K562 (cell line): ENCODE measurements around the gene DGCR8. TPM values are rescaled to one million over a fixed set of nuclear protein-coding genes. Genes with fewer than 3 reads are reported as not detected.

Source experiments
- C11orf30 ChIP-seq: fragments of 450-650 bp; IDR thresholded peaks from 2 replicates; pipeline ENCODE4 v1.6.1; 2016; ENCODE audit warnings: low read depth, mild to moderate bottlenecking
- CHD4 ChIP-seq: fragments of 200-600 bp; sonication (generic); IDR thresholded peaks from 3 replicates; pipeline ENCODE4 v1.6.1; 2012; ENCODE audit warnings: low read depth, mild to moderate bottlenecking, mixed read lengths, low read length, inconsistent platforms; ENCODE audit not compliant: insufficient read depth, insufficient replicate concordance, poor library complexity, severe bottlenecking
- DMBX1 ChIP-seq: fragments of 250-450 bp; sonication (Bioruptor Pico); IDR thresholded peaks from 2 replicates; pipeline ENCODE4 v1.8.0; 2022; ENCODE audit warnings: inconsistent platforms, mild to moderate bottlenecking, moderate library complexity, borderline replicate concordance
- E2F3 ChIP-seq: fragments of 250-450 bp; sonication (Bioruptor Pico); IDR thresholded peaks from 2 replicates; pipeline ENCODE4 v1.4.0; 2020; ENCODE audit warnings: mild to moderate bottlenecking
- E2F6 ChIP-seq, 2 experiments: IDR thresholded peaks; 2 replicates each; pipeline ENCODE4 v1.6.1; 2011; ENCODE audit warnings: borderline replicate concordance in 1 of 2, control low read depth in 1 of 2, low read depth in 1 of 2, low read length in 1 of 2, mild to moderate bottlenecking in 1 of 2, mixed read lengths in 1 of 2, moderate library complexity in 1 of 2; ENCODE audit not compliant: insufficient read depth in 1 of 2, insufficient read length in 1 of 2, poor library complexity in 1 of 2, severe bottlenecking in 1 of 2; ENCODE audit errors: extremely low read depth in 1 of 2
- FOXA3 ChIP-seq, 2 experiments: fragments of 450-650 bp in 1 of 2; sonication (generic) in 1 of 2; formaldehyde crosslinking; IDR thresholded peaks in 1 of 2; conservative IDR thresholded peaks in 1 of 2; 2 replicates each; pipeline versions ENCODE4 v1.4.0 to v1.8.0; 2020 to 2022; ENCODE audit warnings: mild to moderate bottlenecking in 2 of 2, missing genetic modification reagents in 1 of 2
- GTF2A2 ChIP-seq: IDR thresholded peaks from 2 replicates; pipeline ENCODE4 v1.6.1; 2016; ENCODE audit warnings: mild to moderate bottlenecking, missing genetic modification characterization, missing compliant biosample characterization
- HDAC8 ChIP-seq: fragments of 450-650 bp; IDR thresholded peaks from 2 replicates; pipeline ENCODE4 v1.6.1; 2016; ENCODE audit warnings: mild to moderate bottlenecking, missing genetic modification characterization, moderate library complexity, missing compliant biosample characterization
- HMG20B ChIP-seq: fragments of 250-450 bp; sonication (Bioruptor Pico); IDR thresholded peaks from 2 replicates; pipeline ENCODE4 v1.5.0; 2021; ENCODE audit warnings: mild to moderate bottlenecking
- HNRNPK ChIP-seq: fragments of 200-400 bp; formaldehyde crosslinking; IDR thresholded peaks from one replicate; pipeline ENCODE4 v1.6.1; 2018; ENCODE audit warnings: mild to moderate bottlenecking, low read depth, low read length; ENCODE audit not compliant: poor library complexity, severe bottlenecking
- MECOM ChIP-seq: fragments of 250-450 bp; sonication (Bioruptor Pico); IDR thresholded peaks from 2 replicates; pipeline ENCODE4 v1.8.0; 2022; ENCODE audit warnings: inconsistent platforms
- MYC ChIP-seq, 2 experiments: fragments of 250-450 bp in 1 of 2; sonication (Bioruptor Pico) in 1 of 2; IDR thresholded peaks; 2 replicates each; pipeline versions ENCODE4 v1.5.1 to v1.6.1; 2012 to 2021; ENCODE audit warnings: low read depth in 2 of 2, borderline replicate concordance in 1 of 2, improper control_type of control experiment in 1 of 2, low read length in 1 of 2, mild to moderate bottlenecking in 1 of 2, moderate library complexity in 1 of 2
- NBN ChIP-seq: fragments of 450-650 bp; IDR thresholded peaks from 2 replicates; pipeline ENCODE4 v1.6.1; 2016; ENCODE audit warnings: low read depth, mild to moderate bottlenecking
- NFXL1 ChIP-seq: fragments of 450-650 bp; formaldehyde crosslinking; IDR thresholded peaks from 2 replicates; pipeline ENCODE4 v1.4.0; 2021; ENCODE audit warnings: mild to moderate bottlenecking
- NRF1 ChIP-seq, 2 experiments: fragments of 450-650 bp; IDR thresholded peaks in 1 of 2; conservative IDR thresholded peaks in 1 of 2; 2 replicates each; pipeline ENCODE4 v1.6.1; 2014; ENCODE audit warnings: mild to moderate bottlenecking in 2 of 2
- PHB ChIP-seq: fragments of 250-450 bp; sonication (Bioruptor Pico); IDR thresholded peaks from 2 replicates; pipeline ENCODE4 v1.5.0; 2021
- PTRF ChIP-seq: fragments of 450-650 bp; IDR thresholded peaks from 2 replicates; pipeline ENCODE4 v1.6.1; 2016; ENCODE audit warnings: mild to moderate bottlenecking, missing genetic modification characterization, missing compliant biosample characterization
- RBFOX2 ChIP-seq: fragments of 200-400 bp; formaldehyde crosslinking; IDR thresholded peaks from 2 replicates; pipeline ENCODE4 v1.6.1; 2017; ENCODE audit warnings: low read depth, mild to moderate bottlenecking, low read length, moderate library complexity
- SLC30A9 ChIP-seq: fragments of 250-450 bp; sonication (Bioruptor Pico); IDR thresholded peaks from 2 replicates; pipeline ENCODE4 v1.8.0; 2022; ENCODE audit warnings: mild to moderate bottlenecking, moderate library complexity
- SP2 ChIP-seq: IDR thresholded peaks from 2 replicates; pipeline ENCODE4 v1.6.1; 2011; ENCODE audit warnings: mild to moderate bottlenecking, low read depth, low read length, moderate library complexity; ENCODE audit not compliant: poor library complexity, severe bottlenecking; ENCODE audit errors: extremely low read depth
- TBP ChIP-seq: optimal IDR thresholded peaks from 2 replicates; pipeline ENCODE3; 2011; ENCODE audit warnings: low read depth, low read length, improper control_type of control experiment
- ZNF253 ChIP-seq: fragments of 250-450 bp; sonication (Bioruptor Pico); conservative IDR thresholded peaks from 2 replicates; pipeline ENCODE4 v1.6.1; 2021; ENCODE audit warnings: mild to moderate bottlenecking
- ZNF431 ChIP-seq: sonication (generic); formaldehyde crosslinking; IDR thresholded peaks from 2 replicates; pipeline ENCODE4 v1.8.0; 2022; ENCODE audit warnings: mild to moderate bottlenecking, missing genetic modification reagents
- ZNF740 ChIP-seq, 3 experiments: fragments of 200-800 bp in 1 of 3; sonication (Bioruptor generic) in 1 of 3; sonication (generic) in 1 of 3; formaldehyde crosslinking in 1 of 3; IDR thresholded peaks; 2 replicates each; pipeline versions ENCODE4 v1.6.1 to v1.8.0; 2016 to 2022; ENCODE audit warnings: mild to moderate bottlenecking in 2 of 3, missing compliant biosample characterization in 2 of 3, missing genetic modification characterization in 2 of 3, missing genetic modification reagents in 1 of 3
- ZNF778 ChIP-seq: fragments of 450-650 bp; formaldehyde crosslinking; IDR thresholded peaks from 2 replicates; pipeline ENCODE4 v1.4.0; 2020; ENCODE audit warnings: mild to moderate bottlenecking, moderate library complexity
- polyA plus RNA-seq, 8 experiments: library from polyadenylated mRNA; depleted of rRNA in 4 of 8; stranded (reverse) in 5 of 8; unstranded in 3 of 8; fragments of >200 nt; fragmentation: Nextera tagmentation in 2 of 8; fragmentation: Illumina TruSeq in 1 of 8; extraction: Ambion mirVana in 2 of 8; extraction: Trizol in 1 of 8; gene quantifications; 2 replicates each; pipeline versions ENCODE4 v1.2.1 to v1.2.3, GENCODE V29; 2011 to 2014; ENCODE audit warnings: inconsistent platforms in 1 of 8, missing spikeins in 1 of 8
- total RNA-seq, 7 experiments: library from RNA; depleted of rRNA in 6 of 7; stranded (reverse); fragments of >200 nt in 6 of 7; fragmentation: Illumina TruSeq in 2 of 7; extraction: Trizol in 2 of 7; gene quantifications; 2 replicates each; pipeline versions ENCODE4 v1.2.1 to v1.2.3, GENCODE V29; 2011 to 2021; ENCODE audit warnings: low replicate concordance in 1 of 7
- TF ChIP-seq, protein P1 (sequence below): sonication (generic); formaldehyde crosslinking; IDR thresholded peaks from 2 replicates; pipeline ENCODE4 v1.8.0; 2023; ENCODE audit warnings: mild to moderate bottlenecking, missing genetic modification reagents

DGCR8 gene
- total and polyA plus RNA-seq, 9 of the 15 experiments (the other 6 are each of a cell fraction or from before 2014, with no cell fraction given): 5.9 to 144 (median 80.1) TPM

DNA sequence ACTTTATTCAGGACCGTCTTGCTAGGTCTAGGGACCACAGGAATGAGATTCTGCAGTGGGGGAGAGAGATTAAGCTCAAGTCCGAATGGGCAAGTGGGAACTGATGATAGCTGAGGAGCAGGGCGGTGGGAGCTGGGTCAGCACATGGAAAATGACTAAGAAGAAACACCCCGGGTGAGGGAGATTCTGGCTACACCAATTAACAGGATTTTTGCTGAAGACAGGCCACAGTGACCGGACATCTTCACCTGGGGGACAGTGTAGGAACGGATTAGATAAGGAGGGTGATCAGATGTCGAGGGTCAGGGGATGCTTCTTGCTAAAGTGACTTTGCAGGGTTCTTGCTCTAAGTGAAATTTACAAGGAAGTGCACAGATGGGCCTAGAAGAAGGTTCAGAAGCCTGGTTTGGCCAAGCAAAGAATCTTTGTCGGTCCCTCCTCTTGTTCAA is 8.5 kb upstream of the DGCR8 start (continued):
- no peak for TF ChIP-seq ZNF740 (CRISPR knock-in tag; IDR thresholded peaks at IDR 0.05)
- TF ChIP-seq ZNF740 (tag; IDR thresholded peaks at IDR 0.05): no peak
- TF ChIP-seq ZNF778 (CRISPR knock-in tag): no peak
- TF ChIP-seq E2F3: no peak
- TF ChIP-seq, protein P1, sequence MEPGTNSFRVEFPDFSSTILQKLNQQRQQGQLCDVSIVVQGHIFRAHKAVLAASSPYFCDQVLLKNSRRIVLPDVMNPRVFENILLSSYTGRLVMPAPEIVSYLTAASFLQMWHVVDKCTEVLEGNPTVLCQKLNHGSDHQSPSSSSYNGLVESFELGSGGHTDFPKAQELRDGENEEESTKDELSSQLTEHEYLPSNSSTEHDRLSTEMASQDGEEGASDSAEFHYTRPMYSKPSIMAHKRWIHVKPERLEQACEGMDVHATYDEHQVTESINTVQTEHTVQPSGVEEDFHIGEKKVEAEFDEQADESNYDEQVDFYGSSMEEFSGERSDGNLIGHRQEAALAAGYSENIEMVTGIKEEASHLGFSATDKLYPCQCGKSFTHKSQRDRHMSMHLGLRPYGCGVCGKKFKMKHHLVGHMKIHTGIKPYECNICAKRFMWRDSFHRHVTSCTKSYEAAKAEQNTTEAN (CRISPR knock-in tag): no peak
- no peak for TF ChIP-seq TBP
- no peak for TF ChIP-seq DMBX1 (CRISPR knock-in tag)
- peak in 1 of 2 experiments; percentile 76 for TF ChIP-seq E2F6 (IDR thresholded peaks at IDR 0.05; ENCODE audit: borderline replicate concordance in 1 of 2, extremely low read depth in 1 of 2, insufficient read depth in 1 of 2, insufficient read length in 1 of 2, low read depth in 1 of 2, low read length in 1 of 2, poor library complexity in 1 of 2, severe bottlenecking in 1 of 2)
- TF ChIP-seq HMG20B (CRISPR knock-in tag): no peak
- no peak for TF ChIP-seq SP2
- TF ChIP-seq NFXL1: no peak
- TF ChIP-seq PHB (CRISPR knock-in tag): no peak
- no peak for TF ChIP-seq RBFOX2
- TF ChIP-seq MYC (IDR thresholded peaks at IDR 0.05; ENCODE audit: low read depth, low read length): peak; percentile 80
- TF ChIP-seq MYC (CRISPR knock-in tag; IDR thresholded peaks at IDR 0.05; ENCODE audit: borderline replicate concordance, low read depth): no peak
- no peak for TF ChIP-seq C11orf30
- no peak for TF ChIP-seq PTRF
- peak; percentile 88 for TF ChIP-seq MECOM (CRISPR knock-in tag)
- no peak for TF ChIP-seq NBN
- TF ChIP-seq HDAC8 (tag): 0 out of 2 replicates have a peak, but pooled peaks have one; percentile 28
- TF ChIP-seq NRF1 (conservative IDR thresholded peaks at IDR 0.05 in 1 of 2, IDR thresholded peaks at IDR 0.05 in 1 of 2): no peak
- no peak for TF ChIP-seq ZNF431 (CRISPR knock-in tag)
- TF ChIP-seq GTF2A2 (tag): no peak
- TF ChIP-seq SLC30A9: no peak
- no peak for TF ChIP-seq HNRNPK
- TF ChIP-seq FOXA3 (CRISPR knock-in tag; conservative IDR thresholded peaks at IDR 0.05 in 1 of 2, IDR thresholded peaks at IDR 0.05 in 1 of 2): no peak
- TF ChIP-seq CHD4: no peak
- TF ChIP-seq ZNF253: no peak
